M059J (cell line): ENCODE data around the gene EMID1. TPM values are rescaled to one million over a fixed set of nuclear protein-coding genes. Genes with fewer than 3 reads are reported as not detected.
A peak's percentile ranks its signal among the peaks of the same experiment; 100 is the strongest.

ENCODE experiments used
- DNase-seq: peaks from one replicate; pipeline ENCODE4 v3.0.0-alpha.2; 2012; ENCODE audit warnings: low read depth
- total RNA-seq: library from RNA; depleted of rRNA; stranded (reverse); fragments of >200 nt; shearing (Covaris generic); gene quantifications from 2 replicates; pipeline ENCODE4 v1.2.3, GENCODE V29; 2014

Gene EMID1
- total RNA-seq, 1 experiment from 2014 or later = 0.07 TPM

DNA sequence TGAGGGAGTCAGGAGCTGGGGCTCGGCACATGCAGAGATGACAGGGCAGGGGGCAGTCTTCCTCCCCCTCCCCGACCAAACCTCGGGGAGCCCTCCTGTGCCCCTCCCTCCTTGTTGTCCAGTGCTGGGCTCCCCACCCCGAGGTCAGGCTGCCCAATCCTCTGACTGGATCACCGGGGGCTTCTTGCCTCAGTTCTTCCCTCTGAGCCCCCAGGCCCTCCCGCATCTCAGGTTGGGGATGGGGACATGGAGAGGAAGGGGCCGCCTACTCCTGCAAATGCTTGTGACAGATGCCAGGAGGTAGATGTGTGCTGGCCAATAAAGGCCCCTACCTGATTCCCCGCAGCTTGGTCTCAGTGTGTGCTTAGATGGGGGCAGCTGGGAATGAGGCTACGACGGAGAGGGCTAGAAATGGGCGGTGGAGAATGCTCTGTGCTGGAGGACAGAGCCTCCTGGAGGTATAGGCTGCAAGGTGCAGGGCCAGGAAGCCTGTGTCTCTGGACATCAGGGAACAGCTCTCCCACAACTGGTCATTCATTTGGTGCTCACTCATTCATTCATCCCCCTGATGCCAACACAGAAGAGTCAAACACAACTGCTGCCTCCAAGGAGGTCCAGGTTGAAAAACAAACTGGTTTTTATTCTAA lies 53.7 kb downstream of the EMID1 start:
- no peak for DNase-seq

DNA sequence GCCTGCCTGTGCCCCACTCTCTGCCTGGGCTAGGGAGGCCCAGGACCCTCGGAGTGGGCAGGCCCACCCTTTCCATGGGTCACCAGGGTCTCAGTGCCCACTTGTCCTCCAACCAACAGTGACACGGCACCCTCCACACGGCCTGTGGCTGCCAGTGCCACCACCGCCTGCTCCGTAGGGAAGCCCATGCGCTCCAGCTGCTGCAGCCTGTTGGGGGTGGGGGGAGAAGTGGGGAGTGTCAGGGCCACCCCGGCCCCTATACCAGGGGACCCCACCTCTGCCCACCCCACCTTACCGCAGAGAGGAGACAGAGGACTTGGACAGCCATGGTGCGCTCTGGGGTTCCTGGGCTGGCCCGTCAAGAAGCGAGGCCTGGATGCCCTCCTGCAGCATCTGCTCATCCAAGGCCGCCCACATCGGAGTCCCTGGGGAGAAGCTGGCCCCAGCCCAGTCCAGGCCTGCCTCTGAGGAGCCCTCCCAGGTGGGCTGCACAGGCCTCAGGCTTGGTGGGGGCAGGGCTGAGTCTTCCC lies 54.4 kb downstream of the EMID1 start:
- no peak for DNase-seq

DNA sequence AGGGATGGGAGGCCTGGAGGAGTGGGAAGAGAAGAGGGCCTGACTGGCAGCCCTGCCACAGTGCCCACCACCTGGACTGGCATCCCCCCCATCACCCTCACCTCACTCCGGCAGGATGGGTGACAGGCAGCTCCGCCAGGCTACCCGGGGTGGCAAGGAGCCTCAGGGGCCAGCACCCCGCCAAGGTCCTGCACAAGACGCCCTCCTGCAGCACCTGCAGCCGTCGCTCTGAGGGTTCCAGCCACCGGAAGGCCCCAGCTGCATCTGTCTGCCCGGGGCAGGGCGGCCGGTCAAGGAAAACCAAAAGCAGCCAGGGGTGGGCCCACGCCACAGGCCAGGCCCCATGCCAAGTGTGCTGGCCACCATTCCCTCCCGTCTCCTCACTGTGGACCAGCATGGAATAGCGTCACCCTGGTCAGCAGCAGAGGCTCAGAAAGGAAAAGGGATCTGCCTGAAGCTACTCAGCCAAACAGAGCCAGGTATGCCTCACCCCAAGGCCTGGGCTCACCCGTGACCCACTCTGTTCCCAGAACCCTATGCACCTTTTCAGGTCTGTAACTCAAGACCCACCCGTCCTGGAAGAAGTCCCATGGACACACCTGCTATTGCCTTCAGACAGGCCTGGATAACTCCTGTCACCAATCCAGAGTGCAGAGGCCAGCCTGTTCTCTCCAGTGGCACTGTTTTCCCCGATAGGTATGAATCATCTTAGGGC lies 55.1 kb downstream of the EMID1 start:
- DNase-seq = no peak

DNA sequence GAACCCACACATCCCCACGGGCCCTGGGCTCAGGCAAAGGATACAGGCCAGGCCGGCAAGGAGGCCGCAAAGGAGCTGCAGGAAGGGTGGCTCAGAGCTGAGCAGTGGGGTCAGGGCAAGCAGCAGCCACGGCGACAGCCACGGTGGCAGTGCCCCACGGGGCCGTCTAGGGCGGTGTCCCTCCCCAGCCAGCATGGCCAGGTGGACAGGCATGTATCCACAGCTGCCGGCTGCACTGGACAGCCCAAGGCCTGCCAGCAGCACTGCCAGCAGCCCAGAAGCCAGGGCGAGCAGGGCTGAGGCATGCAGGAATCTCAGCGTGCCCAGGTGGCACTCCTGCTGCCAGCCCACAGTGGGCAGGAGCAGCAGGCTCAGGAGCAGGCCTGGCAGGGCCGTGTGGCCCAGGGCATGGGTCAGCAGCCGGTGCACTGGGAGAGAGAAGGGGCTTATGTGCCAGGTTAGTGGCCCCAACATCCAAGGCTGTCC lies 58.1 kb downstream of the EMID1 start:
- DNase-seq = no peak

DNA sequence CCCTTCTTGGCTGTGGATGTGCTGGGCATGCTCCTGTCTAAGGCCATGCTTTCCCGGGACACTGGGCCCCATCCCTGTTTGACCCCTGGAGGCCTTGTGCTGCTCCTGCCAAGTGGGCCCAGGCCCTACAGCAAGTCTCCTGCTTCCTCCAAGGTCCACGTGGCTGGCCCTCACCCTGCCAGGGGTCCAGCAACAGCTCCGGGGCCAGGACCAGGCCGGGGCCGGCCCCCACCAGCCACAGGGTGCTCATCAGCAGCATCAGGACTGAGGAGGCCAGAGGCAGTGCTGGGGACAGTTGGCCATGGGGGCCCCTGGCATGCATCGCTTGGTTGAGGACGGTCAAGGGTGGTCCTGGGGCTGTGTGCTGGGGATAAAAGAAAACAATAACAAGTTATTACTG lies 59.6 kb downstream of the EMID1 start:
- DNase-seq = no peak

DNA sequence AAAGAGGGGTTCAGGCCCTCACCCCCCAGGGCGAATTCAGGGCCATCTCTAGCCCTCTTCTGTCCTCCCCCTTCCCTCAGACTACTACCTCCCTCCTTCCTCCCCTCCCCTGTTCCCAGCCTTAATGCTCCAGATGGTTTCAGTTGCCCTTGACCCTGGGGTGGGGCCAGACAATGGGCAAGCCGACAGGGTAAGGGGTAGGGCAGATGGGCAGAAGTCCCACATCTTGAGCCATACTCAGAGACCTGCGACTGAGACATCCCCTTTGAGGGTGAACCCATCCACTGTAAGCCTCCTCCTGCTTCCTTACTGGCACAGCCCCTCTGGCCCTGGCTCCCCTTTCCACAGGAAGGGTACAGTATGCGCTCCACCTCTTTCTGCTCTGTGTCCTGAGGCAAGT lies 60.2 kb downstream of the EMID1 start:
- no peak for DNase-seq

DNA sequence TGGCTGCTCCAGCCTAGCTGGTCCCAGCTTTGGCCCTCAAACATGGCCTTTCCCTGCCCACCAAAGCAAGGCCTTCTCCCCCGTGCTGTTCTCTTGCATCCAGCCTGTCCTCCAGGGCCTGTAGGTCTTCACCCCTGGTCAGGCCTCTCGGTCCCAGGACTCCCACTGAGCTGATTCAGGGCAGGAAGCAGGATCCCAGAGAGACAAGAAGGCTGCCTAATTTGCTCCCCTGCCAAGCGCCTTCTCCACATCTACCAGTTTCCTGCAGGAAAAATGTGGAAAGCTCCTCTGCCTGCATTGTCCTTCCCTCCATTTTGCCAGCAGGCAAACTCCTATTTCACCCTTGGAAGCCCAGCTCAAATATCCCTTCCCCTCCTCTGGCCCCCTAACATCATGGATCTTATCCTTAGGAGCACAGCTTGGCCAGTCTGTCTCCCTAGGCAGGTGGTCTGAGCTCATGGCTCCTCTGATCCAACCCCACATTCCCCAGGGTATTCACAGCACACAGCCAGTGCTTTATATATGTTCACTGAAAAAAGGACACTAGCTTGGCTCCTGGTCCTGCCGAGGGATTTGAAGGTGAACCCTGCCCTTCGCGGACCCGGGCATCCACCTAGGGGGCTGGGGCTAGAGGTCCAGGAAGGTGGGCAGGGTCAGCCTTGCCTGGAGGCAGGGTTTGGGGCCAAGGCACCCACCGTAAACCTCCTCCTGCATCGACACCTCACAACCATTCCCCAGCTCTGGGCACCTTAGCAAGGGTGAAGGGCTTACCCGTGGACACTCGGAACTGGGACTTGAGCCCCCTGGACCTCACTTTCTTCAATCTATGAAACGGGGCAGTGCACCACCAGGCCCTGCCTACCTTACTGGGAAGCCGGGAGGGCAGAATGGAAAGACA lies 61.1 kb downstream of the EMID1 start:
- DNase-seq = no peak

DNA sequence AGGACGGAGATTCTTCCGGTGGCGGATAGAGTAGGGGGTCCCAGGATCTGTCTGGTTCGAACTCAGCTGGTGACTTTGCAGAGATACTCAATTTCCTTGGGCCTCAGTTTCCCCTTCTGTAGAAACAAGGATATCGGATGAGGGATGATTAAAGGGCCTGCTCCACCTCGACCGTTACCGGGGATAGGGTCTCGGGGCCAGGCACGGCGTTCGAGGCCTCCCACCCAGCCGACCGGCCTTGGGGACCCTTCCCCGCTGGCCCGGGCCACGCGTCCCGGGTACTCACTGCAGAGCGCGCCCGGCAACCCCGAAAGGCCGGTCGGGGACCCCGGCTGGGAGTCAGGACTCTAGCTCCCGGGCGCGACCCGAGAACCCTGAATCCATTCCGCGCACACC lies 61.8 kb downstream of the EMID1 start:
- DNase-seq = no peak

DNA sequence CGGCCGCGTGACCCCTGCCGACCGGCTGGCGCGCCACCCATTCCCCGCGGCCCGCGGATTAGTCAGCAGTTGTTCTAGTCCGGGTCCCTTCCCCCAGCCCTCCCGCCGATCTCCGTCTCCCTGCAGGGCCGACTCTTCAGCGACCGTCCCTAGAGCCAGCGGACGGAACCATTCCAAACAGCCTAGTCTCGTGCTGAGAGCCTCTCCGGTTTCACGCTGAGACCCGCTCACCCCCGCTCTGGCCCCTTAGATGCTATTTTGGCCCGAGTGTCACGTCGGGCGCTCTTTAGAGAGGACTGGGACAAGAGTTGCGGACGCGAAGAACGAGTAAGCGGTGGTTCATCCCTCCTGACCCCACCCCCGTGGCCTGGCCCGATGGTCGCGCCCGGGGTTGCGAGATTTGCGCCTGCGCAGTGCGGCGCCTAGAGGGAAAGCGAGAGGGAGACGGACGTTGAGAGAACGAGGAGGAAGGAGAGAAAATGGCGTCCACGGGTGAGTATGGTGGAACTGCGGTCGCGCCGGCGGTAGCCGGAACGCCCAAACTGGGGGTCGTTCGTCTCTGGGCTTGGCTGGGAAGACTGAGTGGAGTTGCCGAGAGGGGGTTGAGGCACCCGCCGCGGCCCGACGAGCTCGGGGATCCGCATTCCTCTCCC lies 62.3 kb downstream of the EMID1 start, which contains the start of the genes EWSR1 and RHBDD3:
Gene EWSR1 (plus strand): TSS at position 411 of the 653 bp plus-strand sequence. CDS start 69 bp downstream, at position 480.
Gene RHBDD3 (minus strand): TSS at position 124 of the 653 bp plus-strand sequence. CDS start 2,355 bp downstream, outside the sequence.
- DNase-seq = peak; percentile 91

DNA sequence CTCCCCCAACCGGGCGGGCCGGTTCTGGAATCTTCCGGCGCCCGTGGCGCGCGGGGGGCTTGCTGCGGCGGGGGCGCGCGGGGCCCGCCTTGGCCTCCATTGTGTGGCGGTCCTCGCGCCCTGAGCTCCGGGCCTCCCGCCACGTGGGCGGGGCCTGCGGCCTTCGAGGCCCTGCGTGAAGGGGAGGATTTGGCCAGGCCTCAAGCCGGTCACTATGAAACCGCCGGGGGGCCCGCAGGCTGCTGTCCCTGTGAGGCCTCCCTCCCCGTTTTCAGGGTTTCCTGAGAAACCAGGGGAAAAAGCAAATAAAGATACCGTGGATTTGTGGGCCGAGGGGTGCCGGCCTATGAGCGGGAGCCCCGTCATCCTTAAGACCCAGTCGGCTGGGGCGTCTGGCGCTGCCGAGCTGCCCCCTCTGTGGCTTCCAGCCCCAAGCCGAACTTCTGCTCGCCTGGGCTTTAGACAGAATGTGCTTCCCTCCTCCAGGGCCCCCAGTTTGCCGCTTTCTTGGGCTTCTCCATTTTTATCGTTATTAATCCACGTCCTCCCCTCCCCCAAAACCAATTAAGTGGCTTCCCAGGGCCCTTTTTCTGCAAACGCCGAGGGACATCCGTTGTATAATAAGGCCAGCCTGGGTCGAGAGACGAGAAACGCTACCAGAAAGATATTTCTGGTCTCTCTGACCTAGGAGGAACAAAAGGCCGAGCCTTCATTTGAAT lies 63.0 kb downstream of the EMID1 start:
- DNase-seq = peak; percentile 56

DNA sequence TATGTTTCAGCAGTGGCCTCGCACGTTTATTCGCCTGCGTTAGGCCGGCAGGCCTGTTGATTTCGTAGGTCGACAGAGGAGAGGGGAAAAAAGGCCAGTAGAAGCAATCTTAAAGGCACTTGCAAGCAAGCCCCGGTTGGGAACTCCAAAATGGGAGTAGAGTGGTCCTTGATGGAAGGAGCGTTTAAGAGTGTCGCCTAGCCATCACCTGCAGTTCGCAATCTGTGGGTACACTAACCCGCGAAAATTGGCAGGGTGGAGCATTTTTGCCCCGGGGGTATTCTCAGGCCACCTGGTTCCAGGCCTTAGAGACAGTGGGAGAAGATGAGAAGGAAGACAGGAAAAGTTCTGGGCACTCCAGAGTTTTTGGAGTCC lies 63.5 kb downstream of the EMID1 start:
- DNase-seq = no peak

DNA sequence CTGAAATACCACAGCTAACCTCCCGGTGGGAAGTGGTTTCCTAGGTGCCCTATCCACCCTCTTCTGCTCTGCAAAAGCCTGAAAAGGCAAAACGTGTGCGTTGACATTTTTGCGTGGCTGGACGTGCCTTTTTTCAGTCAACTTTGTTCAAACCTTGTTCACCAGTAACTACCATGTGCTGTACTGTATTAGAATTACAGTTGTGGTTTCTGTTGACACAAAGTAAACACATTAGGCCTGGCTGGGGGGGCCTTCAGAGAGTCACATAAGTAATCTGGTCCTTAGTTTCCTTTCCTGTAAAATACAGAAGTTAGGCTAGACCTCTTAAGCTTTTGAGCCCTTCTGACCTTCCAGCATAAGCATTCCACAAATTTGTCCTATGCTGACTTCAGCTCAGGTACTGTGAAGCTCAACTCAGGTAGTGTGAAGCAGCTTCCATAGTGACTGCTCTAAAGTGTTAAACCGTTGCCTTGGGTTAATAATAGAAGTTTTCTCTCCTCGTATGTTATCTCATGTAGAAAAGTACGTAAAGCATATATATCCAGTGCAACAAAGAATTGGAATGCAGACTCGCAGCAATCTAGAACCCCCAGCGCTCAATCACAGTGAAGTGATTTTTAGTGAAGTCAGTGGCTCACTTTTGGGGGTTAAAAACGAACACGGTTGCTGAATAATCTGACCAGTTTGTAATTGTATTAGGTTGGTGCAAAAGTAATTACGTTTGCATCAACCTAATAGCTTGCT lies 64.2 kb downstream of the EMID1 start:
- peak; percentile 36 for DNase-seq

DNA sequence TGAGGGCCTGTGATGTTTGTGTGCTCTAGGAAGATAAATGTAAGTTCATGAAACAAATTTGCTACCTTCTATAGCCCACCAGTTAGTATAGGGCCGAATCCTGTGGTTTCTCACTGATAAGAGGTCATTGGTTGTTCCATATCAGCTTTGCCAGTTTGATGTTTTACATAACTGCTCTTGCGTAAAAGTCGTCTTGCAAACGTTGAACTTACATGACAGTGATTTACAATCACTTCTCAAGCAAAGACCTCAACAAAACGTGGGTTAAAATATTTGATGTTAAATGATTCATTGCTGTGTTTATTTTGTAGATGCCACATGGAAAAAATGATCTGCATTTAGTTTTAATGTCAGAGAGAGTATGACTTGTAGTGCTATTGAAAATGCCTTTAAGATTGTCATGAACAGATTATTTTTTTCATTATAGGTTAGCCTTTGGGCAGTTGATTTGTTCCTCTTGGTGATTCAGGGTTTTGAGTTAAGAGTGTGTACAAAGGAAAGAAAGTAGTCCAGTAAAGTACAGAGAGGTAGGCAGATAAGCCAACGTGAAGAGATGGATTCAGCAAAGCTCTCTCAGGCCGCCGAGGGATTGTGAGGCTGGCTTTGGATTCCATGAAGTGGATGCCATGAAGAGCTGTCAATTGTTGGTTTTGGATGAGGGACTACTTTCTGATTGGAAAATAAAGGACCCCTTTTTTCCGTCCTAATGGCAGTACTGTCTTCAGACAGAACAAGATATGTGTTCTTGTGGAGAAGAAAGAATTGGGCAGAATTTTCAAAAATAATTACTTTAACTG lies 65.0 kb downstream of the EMID1 start:
- DNase-seq = peak; percentile 58

DNA sequence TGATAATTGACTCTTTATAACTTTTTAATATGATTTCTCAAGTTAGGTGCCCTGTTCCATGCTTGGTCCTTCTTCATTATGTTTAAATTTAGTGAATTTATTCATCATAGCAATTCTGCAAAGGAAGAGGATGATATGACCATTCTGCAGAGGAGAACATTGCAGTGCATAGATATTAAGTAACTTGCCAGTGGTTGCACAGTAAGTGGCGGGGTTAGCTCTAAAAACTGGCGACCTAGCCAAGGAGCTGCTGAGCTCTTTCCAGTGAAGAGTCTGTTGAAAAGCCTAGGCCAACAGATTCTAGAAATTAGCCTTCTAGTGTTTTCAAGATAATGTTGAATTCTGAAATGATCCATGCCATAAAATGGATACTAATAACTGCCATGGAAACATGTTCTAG lies 66.9 kb downstream of the EMID1 start:
- DNase-seq = no peak

DNA sequence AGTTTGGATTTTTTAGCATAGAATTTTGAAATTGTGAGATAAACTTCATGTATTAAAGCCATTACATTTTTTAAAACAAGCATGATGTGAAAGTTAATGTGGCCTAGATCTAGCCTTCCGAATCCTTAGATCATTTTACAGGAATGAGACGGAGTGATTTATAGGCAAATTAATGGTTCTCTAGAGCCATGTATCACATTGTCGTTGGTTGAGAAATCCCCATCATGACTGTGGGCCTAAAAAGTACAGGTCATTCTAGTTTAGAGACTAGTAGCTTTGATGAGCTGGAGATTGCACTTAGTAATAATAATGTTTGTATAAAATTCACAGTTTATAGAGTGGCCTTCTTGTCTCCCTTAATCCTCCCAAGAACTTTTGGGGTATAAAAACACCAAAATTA lies 69.5 kb downstream of the EMID1 start:
- no peak for DNase-seq

DNA sequence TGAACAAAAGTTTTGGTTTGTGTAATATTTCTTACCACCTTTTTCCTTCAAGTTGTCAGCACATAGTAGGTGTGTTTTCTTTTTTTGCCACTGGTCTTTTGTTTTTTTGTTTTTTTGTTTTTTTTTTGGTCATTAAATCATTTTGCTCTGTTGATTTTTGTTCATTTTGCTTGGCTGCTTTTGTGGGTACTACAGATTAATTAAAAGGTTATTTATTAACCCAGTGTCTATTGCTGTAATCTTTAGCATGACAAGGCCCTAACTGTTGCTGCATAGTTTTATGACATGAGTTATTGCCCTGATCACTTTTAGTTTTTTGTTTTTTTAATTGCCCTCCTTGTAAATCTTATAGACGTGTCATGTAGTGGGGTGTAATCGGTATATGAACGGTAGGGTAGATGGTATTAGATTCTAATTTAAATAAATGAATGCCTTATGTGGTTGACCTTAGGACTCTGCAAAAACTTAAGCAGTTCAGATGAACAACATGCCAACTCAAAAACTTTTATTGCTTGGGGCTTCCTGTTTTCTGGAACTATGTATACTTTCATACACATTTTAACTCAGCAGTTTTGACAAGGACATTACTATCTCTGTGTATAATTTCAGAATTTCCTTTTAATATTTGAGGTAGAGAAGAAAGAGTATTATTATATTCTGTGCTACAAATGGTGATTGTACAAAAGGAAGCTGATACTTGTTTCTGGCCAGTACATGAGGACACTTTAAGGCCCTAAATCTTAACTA lies 70.3 kb downstream of the EMID1 start:
- DNase-seq = no peak

DNA sequence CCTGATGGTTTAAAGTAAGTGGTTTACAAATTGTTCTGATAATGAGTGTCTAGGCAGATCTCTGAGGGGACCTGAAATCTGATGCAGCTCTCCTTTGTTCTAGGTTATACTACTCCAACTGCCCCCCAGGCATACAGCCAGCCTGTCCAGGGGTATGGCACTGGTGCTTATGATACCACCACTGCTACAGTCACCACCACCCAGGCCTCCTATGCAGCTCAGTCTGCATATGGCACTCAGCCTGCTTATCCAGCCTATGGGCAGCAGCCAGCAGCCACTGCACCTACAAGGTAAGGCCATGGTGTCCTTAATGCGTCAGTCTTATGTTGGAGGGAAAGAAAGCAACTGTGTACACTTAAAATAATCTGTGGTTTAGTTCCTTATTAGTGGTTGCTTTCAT lies 72.2 kb downstream of the EMID1 start:
- no peak for DNase-seq

DNA sequence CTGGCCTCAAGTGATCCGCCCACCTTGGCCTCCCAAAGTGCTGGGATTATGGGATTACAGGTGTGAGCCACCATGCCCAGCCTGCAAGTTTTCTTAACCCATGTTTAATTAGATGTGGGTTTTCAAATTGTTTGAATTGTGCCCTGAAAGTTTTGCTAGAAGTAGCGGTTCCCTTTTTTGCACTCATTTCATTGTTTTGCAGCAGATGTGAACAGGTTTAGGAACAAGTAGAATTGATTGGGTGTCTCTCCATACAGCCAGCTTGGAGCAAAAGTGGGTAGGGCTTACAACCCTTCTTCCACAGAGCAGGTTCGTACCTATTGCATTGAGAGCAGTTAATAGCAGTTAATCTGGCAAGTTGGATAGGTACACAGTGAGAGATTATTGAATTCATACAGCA lies 78.5 kb downstream of the EMID1 start:
- no peak for DNase-seq

DNA sequence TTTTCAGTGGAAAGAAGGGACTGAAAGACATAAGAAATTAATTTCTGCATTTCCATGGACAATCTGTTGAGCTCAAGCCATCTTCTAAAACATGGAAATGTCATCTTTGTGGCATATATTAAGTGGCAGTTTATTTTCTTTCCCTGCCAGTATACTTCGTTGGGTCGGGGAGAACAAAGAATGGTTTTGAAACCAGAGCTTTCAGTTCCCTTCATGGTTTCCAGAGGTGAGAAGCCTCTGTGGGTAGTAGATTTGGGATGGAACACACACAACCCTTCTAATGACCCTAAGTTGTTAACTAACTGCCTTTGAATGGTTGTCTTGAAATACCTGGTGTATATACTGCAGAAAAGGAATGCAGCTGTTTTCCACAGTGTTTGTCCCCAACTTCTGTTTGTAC lies 83.1 kb downstream of the EMID1 start:
- DNase-seq = no peak
